HG03045 (cell line): ENCODE measurements around the gene WBP1L.
"Not testable (repeated sequence)": the region's sequence is repeated elsewhere in the genome, so short reads cannot be mapped to it uniquely, and the experiment has no call there.

ENCODE experiments used
- ATAC-seq: cut with Tn5 transposase; IDR thresholded peaks from one replicate; pipeline ENCODE4 v1.9.1; 2021; ENCODE audit warnings: mild to moderate bottlenecking, moderate library complexity; ENCODE audit not compliant: unreplicated experiment

The WBP1L gene

DNA sequence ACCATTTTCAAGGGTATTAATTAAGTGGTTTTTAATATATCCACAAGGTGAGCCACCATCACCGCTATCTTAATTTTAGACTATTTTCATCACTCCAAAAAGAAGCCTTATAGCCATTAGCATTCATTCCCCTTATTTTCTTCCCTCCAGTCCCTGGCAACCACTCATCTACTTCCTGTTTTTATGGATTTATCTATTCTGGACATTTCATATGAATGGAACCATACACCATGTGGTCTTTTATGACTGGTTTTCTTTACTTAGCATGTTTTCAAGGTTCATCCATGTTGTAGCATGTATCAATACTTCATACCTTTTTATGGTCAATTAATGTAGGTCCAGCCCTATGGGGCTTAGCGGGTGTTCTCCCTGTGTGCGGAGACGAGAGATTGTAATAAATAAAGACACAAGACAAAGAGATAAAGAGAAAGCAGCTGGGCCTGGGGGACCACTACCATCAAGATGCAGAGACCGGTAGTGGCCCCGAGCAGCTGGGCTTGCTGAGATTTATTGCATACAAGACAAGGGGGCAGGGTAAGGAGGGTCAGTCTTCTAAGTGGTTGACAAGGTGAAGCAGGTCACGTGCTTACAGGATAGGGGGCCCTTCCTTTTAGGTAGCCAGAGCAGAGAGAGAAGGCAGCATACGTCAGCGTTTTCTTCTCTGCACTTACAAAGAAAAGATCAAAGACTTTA lies 14.6 kb downstream of the WBP1L start:
- no peak for ATAC-seq

DNA sequence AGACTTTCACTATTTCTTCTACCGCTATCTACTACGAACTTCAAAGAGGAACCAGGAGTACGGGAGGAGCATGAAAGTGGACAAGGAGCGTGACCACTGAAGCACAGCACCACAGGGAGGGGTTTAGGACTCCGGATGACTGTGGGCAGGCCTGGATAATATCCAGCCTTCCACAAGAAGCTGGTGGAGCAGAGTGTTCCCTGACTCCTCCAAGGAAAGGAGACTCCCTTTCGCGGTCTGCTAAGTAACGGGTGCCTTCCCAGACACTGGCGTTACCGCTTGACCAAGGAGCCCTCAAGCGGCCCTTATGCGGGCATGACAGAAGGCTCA lies 15.2 kb downstream of the WBP1L start:
- not testable (repeated sequence) for ATAC-seq

DNA sequence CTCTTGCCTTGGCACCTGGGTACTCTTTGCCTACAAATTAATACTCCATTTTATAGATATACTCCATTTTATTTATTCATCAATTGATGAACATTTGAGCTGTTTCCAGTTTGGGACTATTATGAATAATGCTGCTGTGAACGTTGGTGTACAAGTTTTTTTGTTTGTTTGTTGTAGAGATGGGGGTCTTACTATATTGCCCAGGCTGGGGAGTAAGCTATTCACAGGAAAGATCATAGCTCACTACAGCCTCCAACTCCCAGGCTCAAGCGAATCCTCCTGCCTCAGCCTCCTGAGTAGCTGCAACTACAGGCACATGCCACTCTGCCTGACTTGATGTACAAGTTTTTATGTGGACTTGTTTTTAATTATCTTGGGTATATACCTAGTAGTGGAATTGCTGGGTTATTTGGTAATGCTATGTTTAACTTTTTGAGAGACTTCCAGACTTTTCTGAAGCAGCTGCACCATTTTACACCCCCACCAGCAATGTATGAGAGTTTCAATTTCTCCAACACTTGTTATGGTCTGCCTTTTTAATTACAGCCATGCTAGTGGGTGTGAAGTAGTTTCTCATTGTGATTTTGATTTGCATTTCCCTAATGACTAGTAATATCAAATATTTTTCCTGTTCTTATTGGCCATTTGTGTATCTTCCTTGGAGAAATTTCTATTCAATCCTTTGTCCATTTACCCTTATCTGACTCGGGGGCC lies 15.9 kb downstream of the WBP1L start:
- no peak for ATAC-seq

DNA sequence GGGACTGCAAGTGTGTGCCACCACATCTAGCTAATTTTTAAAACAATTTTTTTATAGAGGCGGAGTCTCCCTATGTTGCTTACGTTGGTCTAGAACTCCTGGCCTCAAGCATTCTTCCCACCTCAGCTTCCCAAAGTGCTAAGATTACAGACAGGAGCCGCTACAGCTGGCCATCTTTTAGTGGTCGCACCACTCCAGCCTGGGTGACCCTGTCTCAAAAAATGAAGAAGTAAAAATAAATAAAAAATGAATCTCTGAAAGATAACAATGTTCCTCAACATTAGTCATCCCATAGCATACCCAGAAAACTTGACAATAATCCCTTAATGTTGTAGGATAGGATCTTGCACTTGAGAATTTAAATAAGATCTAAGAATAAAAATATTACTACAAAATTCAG lies 18.2 kb downstream of the WBP1L start:
- ATAC-seq, result no peak

DNA sequence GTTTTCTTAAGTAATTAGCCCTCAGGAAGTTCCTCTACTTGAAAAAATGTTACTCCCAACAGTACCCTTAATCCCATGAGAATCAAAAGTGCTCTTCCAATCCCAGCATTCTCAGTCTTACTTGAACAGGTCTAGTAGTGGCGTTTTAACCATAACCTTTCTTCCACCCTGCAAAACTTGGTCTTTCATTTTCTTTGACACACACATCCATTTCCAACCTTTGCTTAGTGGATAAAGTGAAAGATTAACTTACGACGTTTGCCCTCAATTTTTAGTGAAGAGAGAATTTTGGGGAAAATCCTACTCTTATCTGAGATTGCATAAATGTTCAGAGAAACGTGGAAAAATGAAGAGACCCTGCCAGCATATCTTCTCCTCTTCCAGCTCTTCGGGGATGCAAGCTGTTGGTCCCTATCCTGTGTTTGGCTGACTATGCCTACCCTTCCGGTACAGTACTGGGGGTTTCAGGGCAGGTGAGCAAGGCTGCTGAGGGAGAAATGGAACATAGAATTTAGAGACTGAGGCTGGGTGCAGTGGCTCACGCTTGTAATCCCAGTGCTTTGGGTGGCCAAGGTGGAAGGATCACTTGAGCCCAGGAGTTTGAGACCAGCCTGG lies 18.8 kb downstream of the WBP1L start:
- no peak for ATAC-seq

DNA sequence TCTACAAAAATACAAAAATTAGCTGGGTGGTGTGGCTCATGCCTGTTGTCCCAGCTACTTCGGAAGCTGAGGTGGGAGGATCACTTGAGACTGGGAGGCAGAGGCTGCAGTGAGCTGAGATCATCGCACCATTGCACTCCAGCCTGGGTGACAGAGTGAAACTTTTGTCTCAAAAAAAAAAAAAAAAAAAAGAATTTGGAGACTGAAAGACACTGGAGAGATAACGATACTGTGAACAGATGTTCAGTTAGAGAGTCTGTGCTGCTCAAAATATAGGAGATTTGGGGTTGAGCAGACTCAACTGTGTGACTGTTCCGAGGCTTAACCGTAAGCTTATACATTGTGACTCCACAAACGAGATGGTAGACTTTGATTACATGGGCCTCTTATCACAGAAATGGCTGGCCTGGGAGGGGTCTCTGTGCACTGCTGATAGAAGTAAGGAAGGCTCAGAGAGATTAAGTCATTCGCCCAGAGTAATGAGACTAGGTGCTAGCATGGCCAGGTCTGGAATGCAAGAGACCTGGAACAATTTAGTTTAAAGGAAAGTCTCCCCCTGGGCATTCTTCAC lies 19.4 kb downstream of the WBP1L start:
- no peak for ATAC-seq

DNA sequence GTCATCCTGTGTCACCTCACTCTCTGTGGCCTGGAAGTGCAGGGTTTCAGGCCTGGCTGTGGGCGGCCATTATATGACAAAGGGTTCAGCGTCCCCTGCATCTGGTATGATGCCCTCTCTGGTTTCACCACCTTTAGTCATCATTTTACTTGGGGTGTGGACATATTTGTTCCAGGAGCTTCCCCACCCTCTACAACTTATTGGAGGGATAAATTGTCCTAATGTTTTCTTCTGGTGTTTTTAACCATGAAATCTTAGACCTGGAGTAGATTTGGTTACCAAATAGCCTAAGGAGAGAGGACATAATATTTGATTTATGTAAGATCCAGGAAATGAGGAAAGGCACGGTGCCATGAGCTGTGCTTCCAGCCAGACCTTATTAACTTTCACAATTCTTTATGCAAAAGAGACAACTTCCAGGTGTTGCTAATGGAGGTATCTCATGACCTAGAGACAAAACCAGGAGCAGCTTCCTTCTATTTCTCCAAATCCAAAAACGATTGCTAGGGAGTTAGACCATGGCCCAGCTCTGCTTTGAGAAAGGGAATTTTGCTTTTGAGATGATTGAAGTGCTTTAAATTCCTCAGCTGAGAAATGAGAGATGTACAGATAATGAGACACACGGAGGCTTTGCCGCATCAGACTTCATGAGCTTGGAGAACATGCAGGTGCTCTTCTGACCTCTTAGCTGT lies 20.9 kb downstream of the WBP1L start:
- ATAC-seq, result no peak

DNA sequence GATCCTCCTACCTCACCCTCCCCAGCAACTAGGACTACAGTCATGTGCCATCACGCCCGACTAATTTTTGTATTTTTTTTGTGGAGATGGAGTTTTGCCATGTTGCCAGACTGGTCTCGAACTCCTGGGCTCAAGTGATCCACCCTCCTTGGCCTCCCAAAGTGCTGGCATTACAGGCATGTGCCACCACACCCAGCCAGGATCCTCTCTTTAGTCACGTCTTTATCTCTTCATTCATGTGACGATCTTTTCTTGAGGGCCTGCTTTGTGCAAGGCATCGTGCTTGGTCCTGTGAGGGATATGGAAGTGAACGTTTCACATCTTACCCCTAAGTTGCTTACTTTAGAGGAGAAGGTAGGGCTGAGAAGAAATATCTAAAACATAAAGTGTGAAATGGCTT lies 21.6 kb downstream of the WBP1L start:
- ATAC-seq, result no peak

DNA sequence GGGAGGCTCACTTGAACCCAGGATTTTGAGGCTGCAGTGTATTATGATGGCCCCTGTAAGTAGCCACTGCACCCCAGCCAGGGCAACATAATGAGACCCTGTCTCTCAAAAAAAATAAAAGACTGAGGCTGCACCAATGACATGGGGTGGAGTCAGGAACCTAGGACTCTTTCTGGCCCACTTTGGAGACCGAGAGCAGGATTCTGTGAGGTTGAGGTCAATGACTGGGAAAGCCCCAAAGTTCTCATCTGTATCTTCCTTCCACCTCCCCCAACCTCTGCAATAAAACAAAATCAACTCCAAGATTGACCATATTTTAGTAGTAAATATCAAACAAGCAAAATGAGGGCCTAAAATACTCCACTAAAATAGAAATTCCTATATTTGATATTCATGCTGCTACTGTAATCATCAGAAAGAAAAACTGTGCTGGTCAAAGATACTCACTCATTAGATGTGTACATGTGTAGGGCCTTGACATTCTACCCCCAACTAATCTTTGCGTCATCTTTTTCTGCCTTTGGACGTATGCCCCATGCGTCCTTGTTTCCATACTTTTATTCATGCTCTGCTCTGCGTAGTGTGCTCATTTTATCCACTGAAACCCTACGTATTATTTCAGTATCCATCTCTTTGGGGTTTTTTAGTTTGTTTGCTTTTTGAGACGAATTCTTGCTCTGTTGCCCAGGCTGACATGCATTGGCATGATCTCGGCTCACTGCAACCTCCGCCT lies 23.8 kb downstream of the WBP1L start:
- no peak for ATAC-seq

DNA sequence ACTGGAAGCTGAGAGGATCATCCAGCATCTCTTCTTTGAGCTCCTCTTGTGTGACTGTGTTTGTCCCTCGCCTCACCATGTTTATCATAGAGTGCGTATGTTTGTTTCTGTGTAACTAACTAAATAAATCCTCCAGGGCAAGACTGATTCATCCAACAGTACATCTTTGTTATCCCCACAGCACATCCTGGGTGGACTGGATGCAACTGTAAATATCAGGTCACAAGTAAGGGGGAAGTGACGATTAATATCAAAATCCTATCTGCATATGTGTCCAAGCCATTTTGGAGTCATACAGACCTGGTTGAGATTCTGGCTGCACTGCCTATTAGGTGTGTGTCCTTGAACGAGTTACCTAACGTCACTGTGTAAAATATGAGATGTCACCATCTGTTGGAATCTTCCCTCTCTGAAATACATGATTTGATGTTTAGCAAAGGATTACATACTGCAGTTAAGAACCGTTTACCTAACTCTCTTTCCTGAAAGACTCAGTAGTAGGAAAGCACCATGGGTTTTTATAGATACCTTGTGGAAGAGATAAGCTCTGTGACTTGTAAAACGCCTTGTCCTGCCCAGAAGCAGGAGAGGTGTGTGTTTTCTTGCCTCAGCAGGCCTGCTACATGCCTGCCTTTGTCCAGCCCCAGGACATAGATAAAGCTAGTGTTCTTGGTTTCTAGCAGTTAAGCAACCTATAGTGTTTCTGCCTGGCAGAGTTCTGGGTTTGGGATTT lies 25.8 kb downstream of the WBP1L start:
- no peak for ATAC-seq

DNA sequence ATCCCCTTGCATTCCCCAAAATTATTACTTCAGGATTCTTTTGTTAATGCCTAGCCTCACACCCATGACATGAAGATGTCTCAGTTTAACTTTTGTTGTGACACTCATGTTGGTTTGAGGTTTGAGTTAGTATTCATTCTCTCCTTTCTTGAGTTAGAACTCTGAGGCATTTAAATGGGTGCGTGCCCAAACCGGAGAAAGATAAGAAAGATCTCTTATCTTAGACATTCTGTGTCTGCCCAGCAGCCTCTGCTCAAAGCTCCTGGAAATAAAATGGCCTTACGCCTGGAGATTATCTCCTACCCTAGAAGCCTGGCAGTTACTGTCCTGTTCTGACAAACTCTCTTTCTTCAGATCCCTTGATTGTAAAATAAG lies 26.3 kb downstream of the WBP1L start:
- no peak for ATAC-seq

DNA sequence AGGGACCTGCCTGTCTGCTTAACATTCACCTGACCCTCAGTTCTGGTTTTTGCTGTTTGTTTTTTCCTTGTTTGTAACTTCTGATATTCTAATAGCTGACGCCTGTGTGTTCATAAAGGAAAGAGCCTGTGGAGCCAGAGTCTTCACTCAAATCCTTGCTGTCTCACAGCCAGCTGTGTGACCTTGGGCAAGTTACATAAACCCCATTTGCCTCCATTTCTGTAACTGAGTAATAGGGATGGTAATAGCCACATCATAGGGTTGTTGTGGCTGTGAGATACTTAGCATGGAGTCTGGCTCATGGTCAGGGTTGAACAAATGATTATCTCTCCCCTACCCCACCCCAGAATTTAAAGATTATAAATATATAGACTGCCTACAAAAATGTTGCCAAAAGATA lies 27.0 kb downstream of the WBP1L start:
- ATAC-seq, result no peak

DNA sequence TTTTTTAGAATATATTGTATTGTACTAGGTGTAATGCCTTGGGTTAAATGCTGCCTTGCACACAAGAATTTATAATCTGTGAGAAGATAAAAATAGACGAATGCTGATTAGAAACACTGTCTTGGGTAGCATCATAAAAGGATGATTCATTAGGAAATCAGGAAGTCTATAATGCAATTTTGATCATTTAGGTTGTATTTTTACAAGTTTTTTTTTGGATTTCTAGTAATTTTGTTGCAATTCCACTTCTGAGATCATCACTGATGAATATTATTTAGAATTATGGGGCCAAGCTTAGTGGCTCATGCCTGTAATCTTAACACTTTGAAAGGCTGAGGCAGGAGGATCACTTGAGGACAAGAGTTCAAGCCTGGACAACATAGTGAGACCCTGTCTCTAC lies 29.6 kb downstream of the WBP1L start:
- ATAC-seq, result no peak

DNA sequence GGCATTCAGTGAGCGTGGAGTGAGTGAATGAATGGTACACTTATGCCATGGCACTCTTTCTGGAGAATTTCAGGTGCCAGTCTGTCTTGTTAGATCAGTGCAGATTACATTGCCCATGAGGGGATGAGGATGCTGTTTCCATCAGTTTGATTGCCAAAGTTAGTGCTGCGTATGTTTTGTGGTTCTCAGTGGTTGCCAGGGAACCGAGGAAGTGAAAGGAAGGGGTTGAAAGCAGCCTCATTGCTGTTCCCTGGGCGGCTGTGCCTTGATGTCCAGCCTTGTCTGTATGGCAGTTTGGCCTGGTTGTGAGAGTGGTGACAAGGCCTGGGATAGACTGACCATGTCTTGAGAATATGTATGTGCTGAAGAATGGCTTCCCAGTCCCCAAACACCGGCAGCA lies 30.2 kb downstream of the WBP1L start:
- ATAC-seq, result no peak

DNA sequence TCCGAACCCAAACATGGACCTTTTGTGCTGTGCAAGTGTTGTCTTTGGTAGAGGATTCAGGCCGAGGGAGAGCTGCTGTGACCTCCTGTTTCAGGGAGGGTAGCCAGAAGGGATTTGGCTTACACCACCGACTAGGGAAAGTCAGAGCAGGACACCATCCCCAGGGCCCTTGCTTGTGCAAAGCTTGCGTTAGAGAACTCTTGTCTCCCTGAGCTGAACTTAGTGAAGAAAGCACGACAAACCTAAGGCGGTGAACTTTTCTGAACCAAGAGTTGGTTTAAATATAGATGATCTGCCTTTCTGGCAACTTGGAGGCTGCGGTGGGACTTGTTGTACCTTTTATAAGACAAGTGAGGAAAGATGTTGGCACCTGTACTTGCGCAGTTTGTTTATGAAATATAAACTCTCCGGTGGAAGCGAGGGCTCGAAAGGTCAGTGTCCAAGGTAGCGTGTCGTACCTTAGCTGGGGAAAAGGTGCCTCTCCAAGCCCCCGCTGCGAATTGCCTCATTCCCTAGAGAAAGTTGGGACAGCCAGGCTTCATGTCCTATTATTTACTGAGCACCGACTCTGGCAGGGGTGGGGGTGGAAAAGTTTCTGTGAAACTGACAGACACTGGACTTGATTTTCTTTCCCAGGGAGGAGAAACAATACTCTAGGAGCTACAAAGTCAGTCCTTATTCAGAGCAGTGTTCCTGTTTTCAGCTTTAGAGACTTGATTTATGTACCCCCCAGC lies 31.6 kb downstream of the WBP1L start:
- ATAC-seq, result no peak

DNA sequence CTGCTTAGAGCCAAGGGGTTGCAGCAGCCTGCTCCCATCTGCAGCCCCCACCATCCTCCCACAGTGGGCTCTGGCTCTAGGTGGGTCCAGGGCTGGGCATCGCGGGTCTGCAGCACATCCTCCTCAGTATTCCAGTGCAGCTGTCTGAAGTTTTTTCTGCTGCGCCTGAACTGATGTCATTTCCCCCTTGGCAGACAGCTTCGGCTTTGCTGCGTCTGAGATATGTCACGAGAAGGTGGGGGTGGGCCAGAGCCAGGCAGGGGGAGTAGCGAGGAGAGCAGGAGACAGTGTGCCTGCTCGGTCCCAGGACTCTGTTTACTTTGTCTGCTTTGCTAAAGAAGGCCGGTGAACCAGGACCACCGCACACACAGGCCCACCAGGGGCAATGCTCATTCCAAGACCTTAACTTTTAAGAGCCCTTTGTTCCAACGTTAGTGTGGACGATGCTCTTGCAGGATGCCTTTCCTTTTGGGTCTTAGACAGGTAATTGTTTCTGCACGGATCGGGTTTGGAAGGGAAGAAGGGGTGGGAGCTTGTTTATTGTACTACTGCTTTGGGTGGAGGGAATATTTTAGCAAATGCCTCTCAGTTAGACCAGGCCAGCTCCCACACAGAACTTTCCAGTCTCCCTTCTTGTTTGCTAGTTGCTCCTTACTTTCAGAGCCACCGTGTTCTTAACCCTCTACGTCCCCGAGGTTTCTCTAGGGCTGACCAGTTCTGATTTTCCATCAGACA lies 32.4 kb downstream of the WBP1L start:
- ATAC-seq, result no peak

DNA sequence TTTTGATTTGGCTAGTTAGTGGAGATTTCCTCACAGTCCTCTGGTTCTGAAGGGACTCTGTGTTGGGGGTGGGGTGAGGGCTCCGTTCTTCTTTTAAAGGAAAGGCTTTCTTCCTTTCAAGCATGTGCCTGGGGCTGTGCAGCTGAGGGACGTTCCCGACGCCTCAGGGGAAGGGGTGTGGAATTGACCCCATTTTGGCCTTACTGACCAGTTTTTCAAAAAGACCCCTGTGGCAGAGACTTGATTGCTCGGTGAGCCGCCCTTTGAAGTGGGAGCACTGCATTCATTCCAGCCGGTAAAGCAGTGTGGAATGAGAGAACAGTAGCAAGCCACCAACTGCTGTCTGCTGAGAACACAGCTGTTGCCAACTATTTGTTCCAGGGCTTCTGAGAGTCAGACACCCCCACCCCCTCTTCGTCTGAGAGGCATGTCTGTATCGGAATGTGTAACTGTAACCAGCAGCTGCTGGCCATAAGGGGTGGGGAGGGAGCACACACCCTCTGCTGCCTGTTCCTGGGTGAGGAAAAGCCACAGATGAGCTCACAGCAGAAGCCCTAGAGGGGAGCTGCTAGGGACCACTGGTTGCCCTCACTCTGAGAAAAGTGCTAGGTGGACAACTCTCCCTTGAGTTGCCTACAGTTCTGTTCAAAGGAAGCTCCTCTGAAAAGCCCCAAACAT lies 33.2 kb downstream of the WBP1L start:
- no peak for ATAC-seq

DNA sequence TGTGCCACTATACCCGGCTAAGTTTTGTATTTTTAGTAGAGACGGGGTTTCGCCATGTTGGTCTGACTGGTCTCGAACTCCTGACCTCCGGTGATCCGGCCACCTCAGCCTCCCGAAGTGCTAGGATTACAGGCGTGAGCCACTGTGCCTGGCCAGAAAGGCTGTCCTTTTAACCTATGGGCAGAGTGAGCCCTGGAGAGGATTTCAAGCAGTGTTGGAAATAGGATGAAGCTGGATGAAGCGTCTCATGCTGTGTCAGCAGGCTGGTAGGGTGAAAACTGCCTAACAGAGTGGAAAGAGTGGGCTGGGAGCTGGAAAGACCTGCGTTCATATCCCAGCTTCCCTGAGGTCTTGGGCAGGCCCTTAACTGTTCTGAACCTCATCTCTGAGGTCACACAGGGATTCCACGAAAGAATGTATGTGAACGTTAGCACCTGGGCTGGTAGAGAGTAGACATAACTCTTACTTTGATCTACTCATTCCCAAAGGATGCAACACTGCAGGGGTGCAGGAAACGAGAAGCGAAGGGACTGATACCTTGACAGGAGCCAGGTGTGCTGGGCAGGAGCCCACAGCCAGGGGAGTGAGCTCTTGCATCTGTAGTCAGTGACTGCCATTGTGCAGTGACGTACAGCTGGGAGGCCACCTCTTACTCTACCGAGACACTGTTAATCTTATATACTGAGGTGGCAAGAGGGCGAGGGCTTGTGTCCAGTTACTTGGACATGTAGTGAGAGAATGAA lies 34.1 kb downstream of the WBP1L start:
- no peak for ATAC-seq
